ENCODE data around the gene SSR2. TPM values are rescaled to one million over a fixed set of nuclear protein-coding genes. Genes with fewer than 3 reads are reported as not detected.
"Not testable (repeated sequence)": the region's sequence is repeated elsewhere in the genome, so short reads cannot be mapped to it uniquely, and the experiment has no call there.

The SSR2 gene
- total RNA-seq, 1 donor from 2014 or later, result 450 TPM

DNA sequence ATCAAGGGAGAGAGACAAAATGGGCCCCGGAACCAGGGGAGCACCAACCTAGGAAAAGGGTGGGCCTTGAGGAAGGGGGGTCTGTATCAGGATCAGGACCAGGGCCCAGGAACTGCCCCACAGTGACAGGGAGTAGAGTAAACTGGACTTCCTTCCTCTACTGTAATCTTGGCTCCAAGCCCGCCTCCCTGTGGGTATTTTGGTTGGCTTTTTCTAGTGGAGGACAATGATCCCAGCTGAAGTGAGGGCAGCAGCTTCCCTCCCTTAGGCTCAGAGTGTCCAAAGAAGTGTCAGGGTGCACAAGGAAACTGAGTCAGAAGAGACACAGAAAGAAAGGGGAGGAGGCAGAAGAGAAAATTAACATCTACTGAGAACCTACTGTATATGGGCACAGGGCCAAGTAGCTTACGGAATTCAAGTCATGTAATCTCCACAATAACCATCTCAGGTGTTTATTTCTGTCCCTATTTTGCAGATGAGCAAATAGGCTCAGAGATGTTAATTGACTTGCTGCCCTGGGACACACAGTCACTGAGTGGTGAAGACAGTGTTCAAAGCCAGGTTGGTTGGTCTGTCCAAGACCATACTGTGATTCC is 28.0 kb upstream of the SSR2 start:
- H3K4me3 ChIP-seq (ENCODE audit: low read depth, low read length), result no peak overlapping the region
- TF ChIP-seq, protein P1, sequence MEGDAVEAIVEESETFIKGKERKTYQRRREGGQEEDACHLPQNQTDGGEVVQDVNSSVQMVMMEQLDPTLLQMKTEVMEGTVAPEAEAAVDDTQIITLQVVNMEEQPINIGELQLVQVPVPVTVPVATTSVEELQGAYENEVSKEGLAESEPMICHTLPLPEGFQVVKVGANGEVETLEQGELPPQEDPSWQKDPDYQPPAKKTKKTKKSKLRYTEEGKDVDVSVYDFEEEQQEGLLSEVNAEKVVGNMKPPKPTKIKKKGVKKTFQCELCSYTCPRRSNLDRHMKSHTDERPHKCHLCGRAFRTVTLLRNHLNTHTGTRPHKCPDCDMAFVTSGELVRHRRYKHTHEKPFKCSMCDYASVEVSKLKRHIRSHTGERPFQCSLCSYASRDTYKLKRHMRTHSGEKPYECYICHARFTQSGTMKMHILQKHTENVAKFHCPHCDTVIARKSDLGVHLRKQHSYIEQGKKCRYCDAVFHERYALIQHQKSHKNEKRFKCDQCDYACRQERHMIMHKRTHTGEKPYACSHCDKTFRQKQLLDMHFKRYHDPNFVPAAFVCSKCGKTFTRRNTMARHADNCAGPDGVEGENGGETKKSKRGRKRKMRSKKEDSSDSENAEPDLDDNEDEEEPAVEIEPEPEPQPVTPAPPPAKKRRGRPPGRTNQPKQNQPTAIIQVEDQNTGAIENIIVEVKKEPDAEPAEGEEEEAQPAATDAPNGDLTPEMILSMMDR (conservative IDR thresholded peaks at IDR 0.05; ENCODE audit: low read depth, low read length), result no peak

DNA sequence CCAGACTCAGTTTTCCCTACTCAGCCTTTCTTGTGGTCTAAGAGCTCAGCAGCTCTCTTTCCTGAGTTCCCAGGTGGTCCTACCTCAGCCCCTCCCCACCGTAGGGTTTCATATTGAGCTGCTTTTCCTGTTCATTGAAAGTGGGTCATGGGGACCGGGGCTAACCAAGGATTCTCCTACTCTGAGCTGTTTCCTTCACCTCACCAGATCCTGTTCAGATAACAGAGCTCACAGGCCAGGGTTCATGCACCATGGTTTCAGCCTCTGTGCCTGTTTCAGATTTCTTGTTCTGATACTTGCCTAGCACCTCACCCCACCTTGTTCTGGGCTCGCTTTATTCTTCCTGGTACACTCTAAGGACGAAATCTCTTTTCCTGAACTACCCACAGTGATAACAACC is 24.3 kb upstream of the SSR2 start:
- H3K4me3 ChIP-seq (ENCODE audit: low read depth, low read length), result no peak overlapping the region
- TF ChIP-seq, protein P1 (conservative IDR thresholded peaks at IDR 0.05; ENCODE audit: low read depth, low read length), result no peak
- DNase-seq (ENCODE audit: low read depth), result no peak

More for the DNA sequence above, 28.0 kb upstream of the SSR2 start:
- DNase-seq (ENCODE audit: low read depth), result no peak

DNA sequence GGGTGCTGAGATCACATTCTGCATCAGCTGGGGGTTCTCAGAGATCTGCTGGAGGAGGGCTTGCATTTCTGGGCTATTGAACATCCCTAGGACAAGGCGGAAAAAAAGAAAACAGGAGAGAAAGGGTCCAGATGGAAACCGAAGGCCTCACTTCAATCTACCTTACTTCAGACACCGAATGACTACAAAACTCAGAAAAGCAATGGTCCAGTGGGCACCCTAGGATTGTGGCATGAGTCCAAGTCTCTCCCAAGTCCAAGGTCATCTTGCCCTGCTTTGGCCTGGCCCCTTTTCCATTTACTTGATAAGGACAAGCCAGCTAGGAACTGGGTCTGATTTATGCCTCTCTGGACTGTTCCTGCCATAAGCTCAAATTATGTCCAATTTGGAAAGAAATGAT is 22.1 kb upstream of the SSR2 start:
- DNase-seq (ENCODE audit: low read depth), result no peak
- TF ChIP-seq, protein P1 (conservative IDR thresholded peaks at IDR 0.05; ENCODE audit: low read depth, low read length), result no peak
- H3K4me3 ChIP-seq (ENCODE audit: low read depth, low read length), result no peak overlapping the region

DNA sequence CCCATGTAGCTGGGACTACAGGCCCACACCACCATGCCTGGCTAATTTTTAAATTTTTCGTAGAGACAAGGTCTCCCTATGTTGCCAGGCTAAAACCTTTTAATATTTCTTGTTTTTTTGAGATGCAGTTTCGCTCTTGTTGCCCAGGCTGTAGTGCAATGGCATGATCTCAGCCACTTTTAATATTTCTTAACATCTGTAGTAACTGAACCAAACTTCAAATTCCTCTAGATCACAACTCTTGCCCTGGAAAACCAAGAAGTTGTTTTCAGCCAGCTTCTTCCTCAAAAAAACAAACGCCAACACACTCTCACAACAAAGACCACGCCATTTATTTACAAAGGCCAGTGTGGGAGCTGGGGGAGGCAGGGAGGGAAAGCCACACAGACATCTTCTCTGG is 14.2 kb upstream of the SSR2 start:
- H3K4me3 ChIP-seq (ENCODE audit: low read depth, low read length); DNase-seq (ENCODE audit: low read depth): not testable (repeated sequence)

DNA sequence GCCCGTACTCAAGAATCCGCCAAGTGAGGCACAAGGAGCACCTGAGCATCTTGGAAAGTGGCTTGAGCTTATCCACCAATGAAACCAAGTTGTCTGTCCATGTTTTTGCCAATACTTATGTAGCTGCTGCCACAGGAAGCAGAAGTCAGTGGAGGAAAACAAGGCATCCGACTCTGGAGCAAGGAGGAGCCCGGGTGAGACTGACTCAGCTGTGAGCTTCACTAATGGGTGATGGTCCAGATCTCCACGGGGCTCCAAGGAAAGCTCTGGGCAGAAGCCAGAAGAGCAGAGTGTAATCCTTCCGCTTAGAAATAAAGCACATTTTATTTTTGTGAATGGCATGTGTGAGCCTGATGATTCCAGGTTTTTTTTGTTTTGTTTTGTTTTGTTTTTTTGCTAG is 12.3 kb upstream of the SSR2 start:
- no peak overlapping the region for H3K4me3 ChIP-seq (ENCODE audit: low read depth, low read length)
- no peak for DNase-seq (ENCODE audit: low read depth)
- TF ChIP-seq, protein P1 (conservative IDR thresholded peaks at IDR 0.05; ENCODE audit: low read depth, low read length), result no peak

DNA sequence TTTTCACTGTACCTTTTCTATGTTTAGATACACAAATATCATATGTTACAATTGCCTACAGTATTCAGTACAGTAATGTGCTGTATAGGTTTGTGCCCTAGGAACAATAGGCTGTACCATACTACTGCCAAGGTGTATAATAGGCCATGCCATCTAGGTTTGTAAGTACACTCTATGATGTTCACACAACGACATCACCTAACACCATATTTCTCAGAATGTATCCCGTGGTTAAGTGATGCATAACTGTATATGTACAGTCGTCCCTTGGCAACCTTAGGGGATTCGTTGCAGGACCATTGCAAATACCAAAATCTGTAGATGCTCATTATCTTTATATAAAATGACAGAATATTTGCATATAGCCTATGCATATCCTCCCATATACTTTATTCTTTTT is 5.8 kb upstream of the SSR2 start:
- TF ChIP-seq, protein P1 (conservative IDR thresholded peaks at IDR 0.05; ENCODE audit: low read depth, low read length), result no peak
- no peak overlapping the region for H3K4me3 ChIP-seq (ENCODE audit: low read depth, low read length)
- no peak for DNase-seq (ENCODE audit: low read depth)

GRCh38 chr1:156025876-156026275 is 5.1 kb upstream of the SSR2 start:
- no peak for DNase-seq (ENCODE audit: low read depth)
- TF ChIP-seq, protein P1 (conservative IDR thresholded peaks at IDR 0.05; ENCODE audit: low read depth, low read length), result peak; percentile 77
- no peak overlapping the region for H3K4me3 ChIP-seq (ENCODE audit: low read depth, low read length)

Measured in epithelial cell of proximal tubule (primary cell).